Measurements from ENCODE around the gene DOCK3.
"Not testable (repeated sequence)": the region's sequence is repeated elsewhere in the genome, so short reads cannot be mapped to it uniquely, and the experiment has no call there.

Gene DOCK3

GRCh38 chr3:51163051-51163450 lies 488.3 kb downstream of the DOCK3 start:
- TF ChIP-seq GABPA (IDR thresholded peaks at IDR 0.05; ENCODE audit: low read depth) (no peak), SPI1 (IDR thresholded peaks at IDR 0.05; ENCODE audit: borderline replicate concordance, low read depth) (no peak), POLR2AphosphoS5 (IDR thresholded peaks at IDR 0.05; ENCODE audit: low read depth) (no peak)
- TF ChIP-seq, protein P1, sequence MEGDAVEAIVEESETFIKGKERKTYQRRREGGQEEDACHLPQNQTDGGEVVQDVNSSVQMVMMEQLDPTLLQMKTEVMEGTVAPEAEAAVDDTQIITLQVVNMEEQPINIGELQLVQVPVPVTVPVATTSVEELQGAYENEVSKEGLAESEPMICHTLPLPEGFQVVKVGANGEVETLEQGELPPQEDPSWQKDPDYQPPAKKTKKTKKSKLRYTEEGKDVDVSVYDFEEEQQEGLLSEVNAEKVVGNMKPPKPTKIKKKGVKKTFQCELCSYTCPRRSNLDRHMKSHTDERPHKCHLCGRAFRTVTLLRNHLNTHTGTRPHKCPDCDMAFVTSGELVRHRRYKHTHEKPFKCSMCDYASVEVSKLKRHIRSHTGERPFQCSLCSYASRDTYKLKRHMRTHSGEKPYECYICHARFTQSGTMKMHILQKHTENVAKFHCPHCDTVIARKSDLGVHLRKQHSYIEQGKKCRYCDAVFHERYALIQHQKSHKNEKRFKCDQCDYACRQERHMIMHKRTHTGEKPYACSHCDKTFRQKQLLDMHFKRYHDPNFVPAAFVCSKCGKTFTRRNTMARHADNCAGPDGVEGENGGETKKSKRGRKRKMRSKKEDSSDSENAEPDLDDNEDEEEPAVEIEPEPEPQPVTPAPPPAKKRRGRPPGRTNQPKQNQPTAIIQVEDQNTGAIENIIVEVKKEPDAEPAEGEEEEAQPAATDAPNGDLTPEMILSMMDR (IDR thresholded peaks at IDR 0.05; ENCODE audit: insufficient read depth, low read length), result no peak
- TF ChIP-seq, protein P2, sequence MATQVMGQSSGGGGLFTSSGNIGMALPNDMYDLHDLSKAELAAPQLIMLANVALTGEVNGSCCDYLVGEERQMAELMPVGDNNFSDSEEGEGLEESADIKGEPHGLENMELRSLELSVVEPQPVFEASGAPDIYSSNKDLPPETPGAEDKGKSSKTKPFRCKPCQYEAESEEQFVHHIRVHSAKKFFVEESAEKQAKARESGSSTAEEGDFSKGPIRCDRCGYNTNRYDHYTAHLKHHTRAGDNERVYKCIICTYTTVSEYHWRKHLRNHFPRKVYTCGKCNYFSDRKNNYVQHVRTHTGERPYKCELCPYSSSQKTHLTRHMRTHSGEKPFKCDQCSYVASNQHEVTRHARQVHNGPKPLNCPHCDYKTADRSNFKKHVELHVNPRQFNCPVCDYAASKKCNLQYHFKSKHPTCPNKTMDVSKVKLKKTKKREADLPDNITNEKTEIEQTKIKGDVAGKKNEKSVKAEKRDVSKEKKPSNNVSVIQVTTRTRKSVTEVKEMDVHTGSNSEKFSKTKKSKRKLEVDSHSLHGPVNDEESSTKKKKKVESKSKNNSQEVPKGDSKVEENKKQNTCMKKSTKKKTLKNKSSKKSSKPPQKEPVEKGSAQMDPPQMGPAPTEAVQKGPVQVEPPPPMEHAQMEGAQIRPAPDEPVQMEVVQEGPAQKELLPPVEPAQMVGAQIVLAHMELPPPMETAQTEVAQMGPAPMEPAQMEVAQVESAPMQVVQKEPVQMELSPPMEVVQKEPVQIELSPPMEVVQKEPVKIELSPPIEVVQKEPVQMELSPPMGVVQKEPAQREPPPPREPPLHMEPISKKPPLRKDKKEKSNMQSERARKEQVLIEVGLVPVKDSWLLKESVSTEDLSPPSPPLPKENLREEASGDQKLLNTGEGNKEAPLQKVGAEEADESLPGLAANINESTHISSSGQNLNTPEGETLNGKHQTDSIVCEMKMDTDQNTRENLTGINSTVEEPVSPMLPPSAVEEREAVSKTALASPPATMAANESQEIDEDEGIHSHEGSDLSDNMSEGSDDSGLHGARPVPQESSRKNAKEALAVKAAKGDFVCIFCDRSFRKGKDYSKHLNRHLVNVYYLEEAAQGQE (IDR thresholded peaks at IDR 0.05; ENCODE audit: insufficient replicate concordance, low read depth), result no peak
- no peak for DNase-seq (ENCODE audit: low read depth in 1 of 2, low spot score in 1 of 2)
- Histone ChIP-seq H3K27me3 (ENCODE audit: insufficient read depth, poor library complexity, severe bottlenecking) (no peaks in the 10 kb centered on the region), H3K27ac (replicated peaks) (no peak overlapping the region), H3K4me3 (replicated peaks; ENCODE audit: insufficient read depth, low read length) (no peak overlapping the region)

DNA sequence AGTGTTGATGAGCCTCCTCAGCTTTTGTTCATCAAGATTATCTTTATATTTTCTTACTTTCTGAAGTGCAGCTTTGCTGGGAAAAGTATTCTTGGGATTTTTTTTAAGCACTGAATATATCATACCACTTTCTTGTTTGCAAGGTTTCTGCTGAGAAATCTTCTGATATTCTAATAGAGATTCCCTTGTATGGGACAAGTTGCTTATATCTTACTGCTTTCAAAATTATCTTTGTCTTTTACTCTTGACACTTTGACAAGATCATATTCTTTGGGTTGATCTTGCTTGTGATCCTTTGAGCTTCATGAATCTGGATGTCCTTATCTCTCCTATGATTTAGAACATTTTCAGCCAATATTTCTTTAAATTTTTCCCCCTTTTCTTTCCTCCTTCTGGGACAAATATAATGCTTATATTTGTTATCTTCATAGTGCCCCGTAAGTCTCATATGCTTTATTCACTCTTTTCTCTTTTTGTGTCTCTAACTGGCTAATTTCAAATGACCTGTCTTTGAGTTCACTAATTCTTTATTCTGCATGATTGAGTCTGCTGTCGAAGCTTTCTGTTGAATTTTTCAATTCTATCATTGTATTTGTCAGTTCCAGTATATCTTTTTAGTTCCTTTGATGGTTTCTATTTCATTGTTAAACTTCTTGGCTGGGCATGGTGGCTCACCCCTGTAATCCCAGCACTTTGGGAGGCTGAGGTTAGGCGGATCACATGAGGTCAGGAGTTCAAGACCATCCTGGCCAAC lies 499.0 kb downstream of the DOCK3 start:
- no peak overlapping the region for H3K27ac ChIP-seq (replicated peaks)
- TF ChIP-seq POLR2AphosphoS5 (IDR thresholded peaks at IDR 0.05; ENCODE audit: low read depth) (no peak), SPI1 (IDR thresholded peaks at IDR 0.05; ENCODE audit: borderline replicate concordance, low read depth) (no peak), GABPA (IDR thresholded peaks at IDR 0.05; ENCODE audit: low read depth) (no peak)
- TF ChIP-seq, protein P1 (IDR thresholded peaks at IDR 0.05; ENCODE audit: insufficient read depth, low read length), result no peak
- TF ChIP-seq, protein P2 (IDR thresholded peaks at IDR 0.05; ENCODE audit: insufficient replicate concordance, low read depth), result no peak
- no peaks in the 10 kb centered on the region for H3K27me3 ChIP-seq (ENCODE audit: insufficient read depth, poor library complexity, severe bottlenecking)
- DNase-seq (ENCODE audit: low read depth in 1 of 2, low spot score in 1 of 2), result no peak
- no peak overlapping the region for H3K4me3 ChIP-seq (replicated peaks; ENCODE audit: insufficient read depth, low read length)

- no peak overlapping the region for H3K4me3 ChIP-seq (replicated peaks; ENCODE audit: insufficient read depth, low read length)
- H3K27ac ChIP-seq (replicated peaks), result no peak overlapping the region
- DNase-seq (ENCODE audit: low read depth in 1 of 2, low spot score in 1 of 2), result no peak
- no peaks in the 10 kb centered on the region for H3K27me3 ChIP-seq (ENCODE audit: insufficient read depth, poor library complexity, severe bottlenecking)
- TF ChIP-seq, protein P2 (IDR thresholded peaks at IDR 0.05; ENCODE audit: insufficient replicate concordance, low read depth), result no peak
- TF ChIP-seq, protein P1 (IDR thresholded peaks at IDR 0.05; ENCODE audit: insufficient read depth, low read length), result no peak
- TF ChIP-seq POLR2AphosphoS5 (IDR thresholded peaks at IDR 0.05; ENCODE audit: low read depth) (no peak), SPI1 (IDR thresholded peaks at IDR 0.05; ENCODE audit: borderline replicate concordance, low read depth) (no peak), GABPA (IDR thresholded peaks at IDR 0.05; ENCODE audit: low read depth) (no peak)
These were observed 502.2 kb downstream of the DOCK3 start for GRCh38 chr3:51176923-51177322.

DNA sequence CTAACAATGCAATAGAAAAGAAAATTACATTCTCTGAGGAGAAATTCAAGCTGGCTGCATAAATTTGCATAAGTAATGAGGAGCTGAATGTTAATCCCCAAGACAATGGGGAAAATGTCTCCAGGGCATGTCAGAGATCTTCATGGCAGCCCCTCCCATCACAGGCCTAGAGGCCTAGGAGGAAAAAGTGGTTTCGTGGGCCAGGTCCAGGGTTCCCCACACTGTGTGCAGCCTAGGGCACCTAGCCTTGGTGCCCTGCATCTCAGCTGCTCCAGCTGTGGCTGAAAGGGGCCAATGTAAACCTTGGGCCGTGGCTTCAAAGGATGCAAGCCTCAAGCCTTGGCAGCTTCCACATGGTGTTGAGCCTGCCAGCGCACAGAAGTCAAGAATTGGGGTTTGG lies 511.7 kb downstream of the DOCK3 start:
- not testable (repeated sequence) for H3K4me3 ChIP-seq (replicated peaks; ENCODE audit: insufficient read depth, low read length); DNase-seq (ENCODE audit: low read depth in 1 of 2, low spot score in 1 of 2); H3K27ac ChIP-seq (replicated peaks); H3K27me3 ChIP-seq (ENCODE audit: insufficient read depth, poor library complexity, severe bottlenecking)

Measured in HL-60 (cell line).